Amniotic stem cell (primary cell): ENCODE results near the gene DPP4.

ENCODE experiments used
- DNase-seq: peaks from one replicate; lab custom pipeline; 2025; lab: John Stamatoyannopoulos, UW

DPP4 gene

DNA sequence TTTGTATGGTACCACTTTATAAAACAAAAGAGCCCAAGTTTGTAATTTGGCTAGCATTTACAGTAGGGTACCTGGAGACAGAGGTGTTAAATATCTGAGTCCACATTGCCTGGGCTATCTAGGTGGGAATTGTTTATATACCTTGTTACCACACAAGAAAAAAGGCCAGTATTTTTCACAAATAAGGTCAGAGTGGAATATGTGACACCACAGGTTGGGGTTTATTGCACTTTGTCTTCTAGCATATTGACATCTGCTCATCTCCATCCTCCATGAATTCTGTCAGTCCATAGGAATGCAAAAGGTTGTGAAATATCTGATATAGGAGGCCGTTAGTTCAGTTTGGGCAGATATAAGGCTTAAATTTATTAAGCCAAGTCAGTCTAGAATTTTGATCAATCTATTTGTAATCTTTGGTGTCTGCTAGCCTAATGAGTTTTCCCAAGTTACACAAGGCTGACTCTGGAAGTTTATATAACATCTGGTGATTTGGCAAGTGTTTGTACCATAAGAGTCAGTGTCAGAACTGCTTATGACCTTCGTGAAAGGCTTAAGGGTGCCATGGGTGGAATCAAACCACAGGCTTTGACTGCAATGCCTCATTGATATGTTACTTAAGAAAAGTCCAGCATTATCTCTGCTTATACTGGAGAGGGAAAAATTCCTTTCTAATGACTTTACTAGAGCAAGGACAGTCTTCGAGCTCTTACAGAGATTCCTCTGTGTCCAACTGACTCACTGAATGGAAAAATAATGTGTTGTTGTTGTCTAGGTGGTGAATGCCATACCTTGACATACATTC lies 11.3 kb upstream of the DPP4 start:
- DNase-seq, result no peak

DNA sequence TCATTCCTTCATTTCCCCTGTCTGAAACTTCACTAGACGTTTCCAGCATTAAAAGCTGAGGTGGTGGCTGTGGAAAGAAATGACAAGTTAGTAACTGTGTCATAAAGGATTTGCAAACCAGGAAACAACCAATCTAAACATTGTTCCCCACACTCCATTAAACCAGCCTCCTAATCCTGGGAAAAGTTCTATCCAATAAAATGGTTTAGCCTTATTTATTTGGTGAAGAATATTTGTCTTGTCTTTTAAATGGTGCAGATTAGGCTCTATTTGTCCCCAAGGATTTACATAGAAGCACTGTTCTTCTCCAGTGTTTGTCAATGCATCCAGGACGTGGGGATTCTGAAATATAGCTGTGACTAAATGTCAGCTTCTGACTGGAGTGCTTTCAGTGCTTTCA lies 10.5 kb upstream of the DPP4 start:
- DNase-seq, result no peak

GRCh38 chr2:162082681-162083080 lies 8.7 kb upstream of the DPP4 start:
- DNase-seq, result no peak

- no peak for DNase-seq
Measured at GRCh38 chr2:162082036-162082435, 8.0 kb upstream of the DPP4 start.

DNA sequence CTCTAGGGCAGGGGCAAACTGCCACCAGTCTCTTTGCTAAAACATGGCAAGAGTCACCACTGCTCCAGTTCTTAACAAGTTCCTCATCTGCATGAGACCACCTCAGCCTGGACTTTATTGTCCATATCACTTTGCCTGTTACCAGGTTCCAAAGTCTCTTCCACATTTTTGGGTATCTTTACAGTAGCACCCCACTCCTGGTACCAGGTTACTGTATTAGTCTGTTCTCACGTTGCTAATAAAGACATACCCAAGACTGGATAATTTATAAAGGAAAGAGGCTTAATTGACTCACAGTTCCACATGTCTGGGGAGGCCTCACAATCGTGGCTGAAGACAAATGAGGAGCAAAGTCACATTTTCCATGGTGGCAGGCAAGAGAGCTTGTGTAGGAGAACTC lies 5.5 kb upstream of the DPP4 start:
- DNase-seq, result no peak

GRCh38 chr2:162075689-162076132 lies 1.7 kb upstream of the DPP4 start:
- no peak for DNase-seq

- no peak for DNase-seq
Measured at GRCh38 chr2:162074928-162075688, 1.1 kb upstream of the DPP4 start.

DNA sequence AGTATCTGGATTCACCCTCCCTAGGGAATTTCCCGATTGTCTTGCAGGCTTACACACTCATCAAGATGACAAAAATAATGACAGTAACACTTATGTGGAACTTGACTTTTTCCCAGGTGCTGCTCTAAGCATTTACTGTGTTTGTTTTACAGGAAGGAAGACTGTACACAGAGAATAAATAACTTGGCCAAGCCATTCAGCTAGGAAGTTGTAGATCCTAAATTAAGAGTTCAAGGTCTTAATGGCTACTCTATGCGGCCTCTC lies 549 bp upstream of the DPP4 start:
- no peak for DNase-seq

DNA sequence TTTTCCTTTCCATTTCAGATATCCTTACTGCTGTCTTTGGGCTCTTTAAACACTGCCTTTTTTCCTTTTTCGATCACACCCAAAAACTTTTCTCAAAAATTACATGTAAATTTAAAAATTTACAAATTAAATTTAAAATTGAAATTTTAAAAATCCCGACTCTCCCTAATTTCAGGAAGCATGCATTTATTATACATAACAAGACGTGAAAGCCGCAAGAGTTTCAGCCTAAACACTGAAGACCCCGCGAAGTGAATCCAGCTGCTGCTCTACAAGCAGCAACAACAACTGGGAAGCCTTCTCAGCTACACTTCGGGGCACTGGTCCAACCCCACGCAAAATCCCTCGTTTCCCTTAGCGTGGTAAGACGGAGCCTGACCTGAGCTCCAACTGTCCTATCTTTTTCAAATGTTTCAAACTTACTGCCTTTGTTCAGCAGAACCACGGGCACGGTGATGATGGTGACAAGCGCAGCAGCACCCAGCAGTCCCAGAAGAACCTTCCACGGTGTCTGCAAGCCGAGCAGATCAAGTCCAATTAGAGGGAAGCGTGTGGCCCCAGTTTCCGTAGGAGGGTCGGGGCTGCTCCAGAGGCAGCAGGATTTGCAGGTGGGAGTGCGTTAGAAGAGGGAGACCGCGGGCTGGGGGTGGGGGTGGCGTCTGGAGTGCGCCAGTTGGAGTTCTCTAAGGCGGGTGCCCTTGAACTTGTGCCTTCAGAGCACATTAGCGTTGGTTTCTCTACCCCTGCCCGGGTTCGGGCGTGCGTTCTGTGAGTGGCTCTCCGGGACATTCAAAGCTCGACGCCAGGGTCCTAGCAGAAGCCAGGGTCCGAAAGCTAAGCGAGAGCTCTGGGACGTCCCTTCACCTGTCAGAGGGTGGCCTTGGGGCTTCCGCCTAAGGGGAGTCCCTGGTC lies 783 bp downstream of the DPP4 start:
- no peak for DNase-seq

- peak; percentile 39 for DNase-seq
Measured at GRCh38 chr2:162072181-162072702, 1.8 kb downstream of the DPP4 start.

GRCh38 chr2:162071001-162071400 lies 3.0 kb downstream of the DPP4 start:
- DNase-seq, result no peak

- no peak for DNase-seq
Measured at GRCh38 chr2:162070228-162070936, 3.6 kb downstream of the DPP4 start.

DNA sequence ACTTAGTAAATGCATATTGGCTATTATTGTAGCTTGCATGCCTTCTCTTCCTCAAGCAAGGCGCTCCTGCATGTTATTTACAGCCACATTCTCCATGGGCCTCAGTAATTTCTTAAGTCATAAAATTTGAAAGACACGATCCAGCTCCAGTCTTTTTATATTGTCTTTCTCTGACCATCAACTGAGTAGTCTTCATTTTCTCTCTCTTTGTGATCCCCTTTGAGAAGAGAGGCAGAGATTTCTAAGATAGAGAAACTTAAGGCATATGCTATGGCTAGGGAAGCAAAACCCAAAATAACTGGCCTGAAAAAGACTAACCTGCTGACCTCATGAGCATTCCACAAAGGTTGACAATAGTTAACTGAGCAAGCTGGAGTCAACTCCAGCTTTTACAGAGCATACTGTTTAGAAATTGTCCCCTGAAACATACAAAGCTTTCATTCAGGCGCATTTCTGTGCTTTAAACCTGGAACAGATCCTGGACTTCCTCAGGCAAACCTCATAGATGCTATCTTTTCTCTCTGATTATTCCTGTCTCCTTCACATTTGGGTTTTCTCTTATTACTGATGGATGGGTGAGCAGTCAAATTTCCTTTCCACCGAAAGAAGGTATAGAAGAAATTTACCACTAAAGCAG lies 4.6 kb downstream of the DPP4 start:
- no peak for DNase-seq

DNA sequence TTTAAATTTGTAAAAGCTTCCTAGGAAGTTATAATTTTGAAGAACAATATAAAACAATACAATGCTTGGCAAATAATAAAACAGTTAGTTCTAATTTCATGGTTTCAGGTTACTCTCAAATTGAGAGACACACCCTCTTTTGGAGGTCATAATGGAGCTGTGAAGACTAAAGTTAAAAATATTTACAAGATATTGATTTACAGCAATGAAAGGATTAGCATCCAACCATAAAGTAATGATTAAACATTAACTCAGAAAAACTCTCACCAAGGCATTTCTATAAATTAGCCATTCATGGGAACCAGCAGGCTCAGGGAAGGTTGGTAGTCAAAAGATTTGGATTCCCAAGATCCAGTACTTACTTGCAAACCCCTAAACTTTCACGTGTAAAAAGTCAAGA lies 6.4 kb downstream of the DPP4 start:
- DNase-seq, result no peak

DNA sequence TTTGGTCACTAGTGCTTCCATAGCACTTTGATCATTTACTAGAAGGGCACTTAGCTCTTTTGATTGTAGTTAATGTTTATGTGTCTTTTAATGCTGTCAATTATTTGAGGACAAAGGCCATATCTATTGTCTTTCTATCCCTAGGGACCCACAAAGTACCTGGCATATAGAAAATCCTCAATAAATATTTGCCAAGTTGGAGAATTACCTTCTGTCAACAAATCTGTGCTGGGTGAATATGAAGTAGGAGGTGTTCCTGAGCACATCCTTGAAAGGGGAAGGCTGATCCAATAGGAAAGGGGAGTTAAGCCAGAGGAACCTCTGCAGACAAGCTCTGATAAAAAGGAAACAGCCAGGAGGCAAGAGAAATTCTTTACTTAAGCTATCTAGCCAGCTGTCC lies 8.2 kb downstream of the DPP4 start:
- no peak for DNase-seq

- DNase-seq, result no peak
Measured at GRCh38 chr2:162063899-162064298, 10.1 kb downstream of the DPP4 start.

DNA sequence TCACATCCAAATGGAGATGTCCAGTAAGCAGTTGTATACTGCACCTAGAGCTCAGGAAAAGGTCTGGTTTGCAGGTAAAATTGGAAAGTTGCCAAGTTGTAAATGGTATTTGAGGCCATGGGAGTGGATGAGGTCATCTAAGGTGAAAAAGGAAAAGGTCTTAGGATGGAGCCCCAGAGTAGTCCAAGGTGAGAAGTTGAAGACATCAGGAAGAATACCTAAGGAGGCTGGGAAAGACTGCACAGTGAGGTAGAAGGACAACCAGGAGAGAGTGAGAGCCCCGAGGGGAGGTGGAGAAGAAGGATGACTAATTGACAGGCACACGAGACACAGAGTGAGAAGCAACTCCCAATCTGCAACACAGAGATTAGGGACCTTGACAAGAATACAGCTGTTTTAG lies 10.7 kb downstream of the DPP4 start:
- no peak for DNase-seq

DNA sequence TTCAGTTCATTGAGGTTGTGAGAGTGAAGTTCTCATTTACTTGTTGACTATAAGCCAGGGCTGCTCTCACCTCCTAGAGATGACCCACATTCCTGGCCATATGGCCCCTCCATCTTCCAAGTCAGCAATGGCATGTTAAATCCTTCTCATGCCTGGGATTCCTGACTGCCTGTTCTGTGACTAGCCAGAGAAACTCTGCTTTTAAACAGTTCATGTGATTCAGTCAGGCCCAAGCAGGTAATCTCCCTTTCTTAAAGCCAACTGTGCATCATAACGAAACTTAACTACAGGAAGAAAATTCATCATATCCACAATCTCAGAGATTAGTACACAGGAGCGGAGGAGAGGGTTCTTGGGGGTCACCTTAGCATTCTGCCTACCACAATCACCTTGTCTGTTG lies 11.5 kb downstream of the DPP4 start:
- DNase-seq, result no peak

- no peak for DNase-seq
Measured at GRCh38 chr2:162061021-162061420, 13.0 kb downstream of the DPP4 start.

DNA sequence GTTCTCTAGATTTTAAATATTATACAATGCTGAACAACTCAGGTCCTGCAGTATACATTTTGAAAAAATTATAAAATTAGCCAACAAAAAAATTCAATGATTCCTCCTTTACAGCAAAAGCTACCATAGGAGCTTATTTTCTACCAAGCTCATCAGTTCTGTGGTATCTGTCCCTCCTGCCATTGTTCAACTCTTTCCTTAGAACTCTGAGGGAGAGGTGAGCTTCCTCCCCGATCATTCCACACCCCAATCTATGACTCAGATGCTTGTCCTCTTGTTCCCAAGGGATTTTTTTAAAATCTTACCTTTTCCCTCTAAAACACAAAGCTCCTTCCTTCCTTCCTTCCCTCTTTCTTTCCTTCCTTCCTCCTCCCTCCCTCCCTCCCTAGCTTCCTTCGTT lies 13.5 kb downstream of the DPP4 start:
- no peak for DNase-seq

- DNase-seq, result no peak
Measured at GRCh38 chr2:162058973-162059668, 14.9 kb downstream of the DPP4 start.
